Liver (tissue), 9 donors: Measurements from ENCODE around the gene OLFML3. TPM values are rescaled to one million over a fixed set of nuclear protein-coding genes. Genes with fewer than 3 reads are reported as not detected.

Source experiments
- DNase-seq: peaks from one replicate; pipeline ENCODE4 v3.0.0-alpha.2; 2017; ENCODE audit warnings: low spot score
- H3K27ac ChIP-seq, 2 donors: one replicate each; pipeline ENCODE4 v1.7.0; 2013; ENCODE audit warnings: inconsistent platforms in 2 of 2, low read length in 2 of 2, control low read depth in 1 of 2, low read depth in 1 of 2, mild to moderate bottlenecking in 1 of 2
- H3K27me3 ChIP-seq, 4 donors: one replicate each; pipeline versions ENCODE4 v1.6.1 to v1.7.0; 2013; ENCODE audit warnings: low read length in 3 of 4, inconsistent platforms in 1 of 4, mild to moderate bottlenecking in 1 of 4, moderate library complexity in 1 of 4; ENCODE audit not compliant: control insufficient read depth in 4 of 4, insufficient read depth in 4 of 4
- H3K36me3 ChIP-seq, 4 donors: one replicate each; pipeline versions ENCODE4 v1.6.1 to v1.7.0; 2013; ENCODE audit warnings: low read length in 3 of 4, mild to moderate bottlenecking in 3 of 4, low read depth in 1 of 4, moderate library complexity in 1 of 4; ENCODE audit not compliant: control insufficient read depth in 4 of 4, insufficient read depth in 3 of 4
- H3K4me1 ChIP-seq, 4 donors: one replicate each; pipeline versions ENCODE4 v1.6.1 to v1.7.0; 2013; ENCODE audit warnings: low read length in 3 of 4, mild to moderate bottlenecking in 3 of 4, moderate library complexity in 1 of 4; ENCODE audit not compliant: control insufficient read depth in 4 of 4, insufficient read depth in 4 of 4
- H3K4me3 ChIP-seq, 3 donors: one replicate each; pipeline versions ENCODE4 v1.6.1 to v1.7.0; 2013; ENCODE audit warnings: low read length in 3 of 3, control low read depth in 1 of 3, low read depth in 1 of 3, mild to moderate bottlenecking in 1 of 3
- H3K9ac ChIP-seq, 2 donors: one replicate each; pipeline ENCODE4 v1.7.0; 2013; ENCODE audit warnings: low read length in 2 of 2, mild to moderate bottlenecking in 2 of 2, moderate library complexity in 2 of 2, control low read depth in 1 of 2, low read depth in 1 of 2
- H3K9me3 ChIP-seq, 4 donors: one replicate each; pipeline versions ENCODE4 v1.6.1 to v1.7.0; 2013; ENCODE audit warnings: low read length in 3 of 4; ENCODE audit not compliant: control insufficient read depth in 4 of 4
- EGR1 ChIP-seq, 2 donors: IDR thresholded peaks; 2 replicates each; pipeline ENCODE4 v1.6.1; 2016 to 2018; ENCODE audit warnings: antibody characterized with exemption in 2 of 2, low read depth in 2 of 2
- FOXA1 ChIP-seq: IDR thresholded peaks from 2 replicates; pipeline ENCODE4 v1.6.1; 2016; ENCODE audit warnings: antibody characterized with exemption
- FOXA2 ChIP-seq: IDR thresholded peaks from 2 replicates; pipeline ENCODE4 v1.6.1; 2016; ENCODE audit warnings: antibody characterized with exemption
- GABPA ChIP-seq, 2 donors: IDR thresholded peaks in 1 of 2; conservative IDR thresholded peaks in 1 of 2; 2 replicates each; pipeline ENCODE4 v1.6.1; 2016; ENCODE audit warnings: antibody characterized with exemption in 2 of 2, mild to moderate bottlenecking in 1 of 2, moderate library complexity in 1 of 2
- HNF4G ChIP-seq: IDR thresholded peaks from 2 replicates; pipeline ENCODE4 v1.6.1; 2016; ENCODE audit warnings: antibody characterized with exemption
- JUND ChIP-seq, 2 donors: IDR thresholded peaks; 2 replicates each; pipeline ENCODE4 v1.6.1; 2016; ENCODE audit warnings: antibody characterized with exemption in 2 of 2
- NR2F2 ChIP-seq: IDR thresholded peaks from 2 replicates; pipeline ENCODE4 v1.6.1; 2016; ENCODE audit warnings: antibody characterized with exemption
- RAD21 ChIP-seq, 2 donors: IDR thresholded peaks; 2 replicates each; pipeline ENCODE4 v1.6.1; 2016; ENCODE audit warnings: antibody characterized with exemption in 2 of 2, mild to moderate bottlenecking in 2 of 2
- RXRA ChIP-seq, 2 donors: IDR thresholded peaks; 2 replicates each; pipeline ENCODE4 v1.6.1; 2017 to 2018; ENCODE audit warnings: antibody characterized with exemption in 2 of 2, mild to moderate bottlenecking in 1 of 2
- SP1 ChIP-seq: IDR thresholded peaks from 2 replicates; pipeline ENCODE4 v1.6.1; 2018; ENCODE audit warnings: antibody characterized with exemption, mild to moderate bottlenecking
- TAF1 ChIP-seq: conservative IDR thresholded peaks from 2 replicates; pipeline ENCODE4 v1.6.1; 2016; ENCODE audit warnings: antibody characterized with exemption, mild to moderate bottlenecking
- YY1 ChIP-seq: IDR thresholded peaks from 2 replicates; pipeline ENCODE4 v1.6.1; 2016; ENCODE audit warnings: antibody characterized with exemption, mild to moderate bottlenecking
- WGBS: extraction: QIAGEN DNeasy Blood & Tissue Kit; methylation state at CpG from one replicate; pipeline ENCODE4 v1.1.7; 2013; 5-methylcytosine and 5-hydroxymethylcytosine counted together
- polyA plus RNA-seq, 2 donors: library from polyadenylated mRNA; stranded (reverse) in 1 of 2; unstranded in 1 of 2; fragments of 200-250 nt in 1 of 2; fragments of >200 nt in 1 of 2; fragmentation: Nextera tagmentation in 1 of 2; extraction: Ambion mirVana in 1 of 2; gene quantifications; one replicate each; pipeline versions ENCODE4 v1.2.1 to v1.2.3, GENCODE V29; 2013 to 2015
- total RNA-seq, 2 donors: library from RNA; depleted of rRNA; stranded (reverse); fragments of >200 nt; gene quantifications; one replicate each; pipeline ENCODE4 v1.2.3, GENCODE V29; 2014
- TF ChIP-seq, protein P1 (sequence below): IDR thresholded peaks from 2 replicates; pipeline ENCODE4 v1.6.1; 2016; ENCODE audit warnings: antibody characterized with exemption, mild to moderate bottlenecking
- TF ChIP-seq, protein P2 (sequence below): IDR thresholded peaks from 2 replicates; pipeline ENCODE4 v1.6.1; 2016; ENCODE audit warnings: antibody characterized with exemption
- TF ChIP-seq, protein P3 (sequence below): IDR thresholded peaks from 2 replicates; pipeline ENCODE4 v1.6.1; 2016; ENCODE audit warnings: antibody characterized with exemption
- TF ChIP-seq, protein P4 (sequence below): IDR thresholded peaks from 2 replicates; pipeline ENCODE4 v1.6.1; 2016; ENCODE audit warnings: antibody characterized with exemption
- donor health status: healthy.
- donor health status: healthy.
- donor health status: healthy.
- donor health status: healthy.
- donor health status: healthy.

Gene OLFML3
- total and polyA plus RNA-seq, 4 donors: 8.3 to 16.7 (median 12.2) TPM

DNA sequence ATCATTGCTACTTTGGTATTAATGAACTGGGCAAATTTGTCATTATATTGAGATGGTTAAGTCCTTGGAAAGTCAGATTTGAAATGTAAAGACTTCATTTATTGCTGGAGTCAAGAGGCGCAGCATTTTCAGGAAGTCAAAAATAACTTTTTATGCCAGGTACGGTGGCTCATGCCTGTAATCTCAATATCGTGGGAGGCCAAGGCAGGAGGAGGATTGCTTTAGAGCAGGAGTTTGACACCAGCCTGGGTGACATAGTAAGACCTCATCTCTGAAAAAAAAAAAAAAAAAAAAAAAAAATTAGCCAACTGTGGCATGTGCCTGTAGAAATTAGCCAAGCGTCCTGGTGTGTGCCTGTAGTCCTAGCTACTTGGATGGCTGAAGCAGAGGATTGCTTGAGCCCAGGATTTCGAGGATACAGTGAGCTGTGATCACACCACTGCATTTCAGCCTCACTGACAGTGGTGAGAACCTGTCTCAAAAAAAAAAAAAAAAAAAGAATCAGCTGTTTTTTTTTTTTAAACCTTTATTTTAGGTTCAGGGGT is 44.7 kb upstream of the OLFML3 start (continued):
- TF ChIP-seq YY1 (no peak), TAF1 (no peak)

DNA sequence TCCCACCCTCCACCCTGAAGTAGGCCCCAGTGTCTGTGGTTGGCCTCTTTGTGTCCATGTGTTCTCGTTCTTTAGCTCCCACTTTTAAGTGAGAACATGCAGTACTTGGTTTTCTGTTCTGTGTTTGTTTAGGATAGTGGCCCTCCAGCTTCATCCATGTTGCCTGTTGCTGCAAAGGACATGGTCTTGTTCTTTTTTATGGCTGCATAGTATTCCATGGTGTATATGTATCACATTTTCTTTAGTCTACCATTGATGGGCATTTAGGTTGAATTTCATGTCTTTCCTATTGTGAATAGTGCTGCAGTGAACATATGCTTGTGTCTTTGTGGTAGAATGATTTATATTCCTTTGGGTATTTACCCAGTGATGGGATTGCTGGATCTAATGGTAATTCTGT is 44.1 kb upstream of the OLFML3 start:
- H3K4me3 ChIP-seq: no peak overlapping the region
- DNase-seq: no peak
- H3K27me3 ChIP-seq: no peaks in the 10 kb centered on the region
- 91% methylated on average over 1 of the region's 1 CpG for WGBS
- H3K36me3 ChIP-seq: no peaks in the 10 kb centered on the region
- H3K27ac ChIP-seq: no peak overlapping the region
- H3K4me1 ChIP-seq: peaks cover 12 to 46% (median 40%) of the 10 kb centered on the region in 4 donors
- no peaks in the 10 kb centered on the region for H3K9me3 ChIP-seq
- no peak for TF ChIP-seq NR2F2
- no peak for TF ChIP-seq EGR1 (IDR thresholded peaks at IDR 0.05; ENCODE audit: low read depth in 2 of 2)
- no peak for TF ChIP-seq FOXA2
- TF ChIP-seq, protein P1, sequence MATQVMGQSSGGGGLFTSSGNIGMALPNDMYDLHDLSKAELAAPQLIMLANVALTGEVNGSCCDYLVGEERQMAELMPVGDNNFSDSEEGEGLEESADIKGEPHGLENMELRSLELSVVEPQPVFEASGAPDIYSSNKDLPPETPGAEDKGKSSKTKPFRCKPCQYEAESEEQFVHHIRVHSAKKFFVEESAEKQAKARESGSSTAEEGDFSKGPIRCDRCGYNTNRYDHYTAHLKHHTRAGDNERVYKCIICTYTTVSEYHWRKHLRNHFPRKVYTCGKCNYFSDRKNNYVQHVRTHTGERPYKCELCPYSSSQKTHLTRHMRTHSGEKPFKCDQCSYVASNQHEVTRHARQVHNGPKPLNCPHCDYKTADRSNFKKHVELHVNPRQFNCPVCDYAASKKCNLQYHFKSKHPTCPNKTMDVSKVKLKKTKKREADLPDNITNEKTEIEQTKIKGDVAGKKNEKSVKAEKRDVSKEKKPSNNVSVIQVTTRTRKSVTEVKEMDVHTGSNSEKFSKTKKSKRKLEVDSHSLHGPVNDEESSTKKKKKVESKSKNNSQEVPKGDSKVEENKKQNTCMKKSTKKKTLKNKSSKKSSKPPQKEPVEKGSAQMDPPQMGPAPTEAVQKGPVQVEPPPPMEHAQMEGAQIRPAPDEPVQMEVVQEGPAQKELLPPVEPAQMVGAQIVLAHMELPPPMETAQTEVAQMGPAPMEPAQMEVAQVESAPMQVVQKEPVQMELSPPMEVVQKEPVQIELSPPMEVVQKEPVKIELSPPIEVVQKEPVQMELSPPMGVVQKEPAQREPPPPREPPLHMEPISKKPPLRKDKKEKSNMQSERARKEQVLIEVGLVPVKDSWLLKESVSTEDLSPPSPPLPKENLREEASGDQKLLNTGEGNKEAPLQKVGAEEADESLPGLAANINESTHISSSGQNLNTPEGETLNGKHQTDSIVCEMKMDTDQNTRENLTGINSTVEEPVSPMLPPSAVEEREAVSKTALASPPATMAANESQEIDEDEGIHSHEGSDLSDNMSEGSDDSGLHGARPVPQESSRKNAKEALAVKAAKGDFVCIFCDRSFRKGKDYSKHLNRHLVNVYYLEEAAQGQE: no peak
- TF ChIP-seq GABPA (IDR thresholded peaks at IDR 0.05 in 1 of 2, conservative IDR thresholded peaks at IDR 0.05 in 1 of 2): no peak
- TF ChIP-seq, protein P2, sequence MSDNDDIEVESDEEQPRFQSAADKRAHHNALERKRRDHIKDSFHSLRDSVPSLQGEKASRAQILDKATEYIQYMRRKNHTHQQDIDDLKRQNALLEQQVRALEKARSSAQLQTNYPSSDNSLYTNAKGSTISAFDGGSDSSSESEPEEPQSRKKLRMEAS: no peak
- no peak for TF ChIP-seq RXRA (IDR thresholded peaks at IDR 0.05)
- no peak for TF ChIP-seq HNF4G
- TF ChIP-seq SP1: no peak
- no peak for TF ChIP-seq JUND (IDR thresholded peaks at IDR 0.05)
- TF ChIP-seq, protein P3, sequence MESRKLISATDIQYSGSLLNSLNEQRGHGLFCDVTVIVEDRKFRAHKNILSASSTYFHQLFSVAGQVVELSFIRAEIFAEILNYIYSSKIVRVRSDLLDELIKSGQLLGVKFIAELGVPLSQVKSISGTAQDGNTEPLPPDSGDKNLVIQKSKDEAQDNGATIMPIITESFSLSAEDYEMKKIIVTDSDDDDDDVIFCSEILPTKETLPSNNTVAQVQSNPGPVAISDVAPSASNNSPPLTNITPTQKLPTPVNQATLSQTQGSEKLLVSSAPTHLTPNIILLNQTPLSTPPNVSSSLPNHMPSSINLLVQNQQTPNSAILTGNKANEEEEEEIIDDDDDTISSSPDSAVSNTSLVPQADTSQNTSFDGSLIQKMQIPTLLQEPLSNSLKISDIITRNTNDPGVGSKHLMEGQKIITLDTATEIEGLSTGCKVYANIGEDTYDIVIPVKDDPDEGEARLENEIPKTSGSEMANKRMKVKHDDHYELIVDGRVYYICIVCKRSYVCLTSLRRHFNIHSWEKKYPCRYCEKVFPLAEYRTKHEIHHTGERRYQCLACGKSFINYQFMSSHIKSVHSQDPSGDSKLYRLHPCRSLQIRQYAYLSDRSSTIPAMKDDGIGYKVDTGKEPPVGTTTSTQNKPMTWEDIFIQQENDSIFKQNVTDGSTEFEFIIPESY: no peak
- no peak for TF ChIP-seq FOXA1
- no peak for TF ChIP-seq YY1
- TF ChIP-seq, protein P4, sequence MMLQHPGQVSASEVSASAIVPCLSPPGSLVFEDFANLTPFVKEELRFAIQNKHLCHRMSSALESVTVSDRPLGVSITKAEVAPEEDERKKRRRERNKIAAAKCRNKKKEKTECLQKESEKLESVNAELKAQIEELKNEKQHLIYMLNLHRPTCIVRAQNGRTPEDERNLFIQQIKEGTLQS: no peak
- TF ChIP-seq RAD21 (IDR thresholded peaks at IDR 0.05): no peak
- H3K9ac ChIP-seq: no peak overlapping the region

DNA sequence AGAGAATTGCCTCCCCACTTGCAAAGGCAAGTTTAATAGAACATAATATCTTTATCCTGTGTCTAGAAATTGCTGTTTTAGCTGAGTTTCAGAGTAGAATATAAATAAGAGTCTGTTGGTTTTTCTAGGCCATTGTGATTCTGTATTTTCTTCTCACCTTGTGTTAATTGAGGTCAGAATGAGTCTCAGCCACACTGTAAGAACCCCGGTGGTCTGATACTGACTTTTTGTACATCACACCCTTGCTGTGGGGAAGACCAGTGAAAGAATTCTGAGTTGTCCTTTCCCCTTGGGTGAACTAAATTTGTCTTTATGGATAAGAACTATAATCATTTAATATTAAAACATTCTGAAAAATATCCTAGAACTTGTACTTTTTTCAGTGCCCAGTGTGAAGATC is 43.3 kb upstream of the OLFML3 start:
- Histone ChIP-seq H3K27ac (no peak overlapping the region), H3K4me1 (peaks cover 9 to 43% (median 35%) of the 10 kb centered on the region in 4 donors), H3K27me3 (no peaks in the 10 kb centered on the region), H3K36me3 (peaks cover 0 to 7% (median 2%) of the 10 kb centered on the region in 4 donors), H3K4me3 (no peak overlapping the region), H3K9ac (no peak overlapping the region), H3K9me3 (no peaks in the 10 kb centered on the region)
- TF ChIP-seq NR2F2 (no peak), FOXA2 (no peak), YY1 (no peak), RAD21 (IDR thresholded peaks at IDR 0.05) (no peak), JUND (IDR thresholded peaks at IDR 0.05) (no peak), GABPA (IDR thresholded peaks at IDR 0.05 in 1 of 2, conservative IDR thresholded peaks at IDR 0.05 in 1 of 2) (no peak)
- DNase-seq: no peak
- 90% methylated on average over 1 of the region's 1 CpG for WGBS
